Measurements from ENCODE around the gene ST3GAL3. TPM values are rescaled to one million over a fixed set of nuclear protein-coding genes. Genes with fewer than 3 reads are reported as not detected.

ST3GAL3 gene
- total and polyA plus RNA-seq, 12 donors: 14.5 to 39.3 (median 31.7) TPM

- Histone ChIP-seq H3K9me3 (no peaks in the 10 kb centered on the region), H3K4me1 (peaks cover 0 to 16% (median 8%) of the 10 kb centered on the region in 9 donors), H3K36me3 (peaks cover 0 to 100% (median 55%) of the 10 kb centered on the region in 9 donors), H3K27ac (no peak overlapping the region), H3K4me3 (no peak overlapping the region), H3K27me3 (no peaks in the 10 kb centered on the region)
- intact Hi-C loops (cut with DNase I): no loop called here
- ATAC-seq: no peak
- WGBS, 2 donors: 95 to 97% methylated on average over 4 of the region's 4 CpGs
- TF ChIP-seq CTCF (IDR thresholded peaks at IDR 0.05): no peak
- DNase-seq: no peak
Measured at GRCh38 chr1:43683560-43683959, 23.8 kb upstream of the ST3GAL3 start.

GRCh38 chr1:43686801-43687200, 20.5 kb upstream of the ST3GAL3 start:
- 94% methylated on average over 3 of the region's 3 CpGs for WGBS, 2 donors

GRCh38 chr1:43687301-43688108, 19.8 kb upstream of the ST3GAL3 start:
- Histone ChIP-seq H3K36me3 (peaks cover 4 to 100% (median 80%) of the 10 kb centered on the region in 9 donors), H3K4me1 (peaks cover 0 to 21% (median 8%) of the 10 kb centered on the region in 9 donors), H3K27ac (peak overlapping the region in 1 of 10 donors; percentile 36), H3K9me3 (no peaks in the 10 kb centered on the region), H3K4me3 (no peak overlapping the region), H3K27me3 (no peaks in the 10 kb centered on the region)
- no peak for TF ChIP-seq CTCF (IDR thresholded peaks at IDR 0.05)
- 22 to 35% methylated on average over 5 of the region's 5 CpGs for WGBS, 2 donors
- peak in 6 of 8 donors; percentile 34 to 78 (median 50) for ATAC-seq
- intact Hi-C loops (cut with DNase I): no loop called here
- DNase-seq: peak; percentile 17 to 23

More at GRCh38 chr1:43686801-43687200, 20.5 kb upstream of the ST3GAL3 start:
- Histone ChIP-seq H3K4me1 (peaks cover 0 to 21% (median 8%) of the 10 kb centered on the region in 9 donors), H3K27me3 (no peaks in the 10 kb centered on the region), H3K27ac (no peak overlapping the region), H3K4me3 (no peak overlapping the region), H3K9me3 (no peaks in the 10 kb centered on the region), H3K36me3 (peaks cover 4 to 100% (median 76%) of the 10 kb centered on the region in 9 donors)
- intact Hi-C loops (cut with DNase I): no loop called here
- DNase-seq (no peak), ATAC-seq (no peak)
- TF ChIP-seq CTCF (IDR thresholded peaks at IDR 0.05): no peak

- intact Hi-C loops (cut with DNase I): no loop called here
- WGBS, 2 donors: 95 to 100% methylated on average over 2 of the region's 2 CpGs
Measured at GRCh38 chr1:43688109-43688387, 19.3 kb upstream of the ST3GAL3 start.

More at GRCh38 chr1:43688109-43688387, 19.3 kb upstream of the ST3GAL3 start:
- Histone ChIP-seq H3K4me1 (peaks cover 0 to 21% (median 8%) of the 10 kb centered on the region in 9 donors), H3K27me3 (no peaks in the 10 kb centered on the region), H3K36me3 (peaks cover 4 to 100% (median 80%) of the 10 kb centered on the region in 9 donors), H3K27ac (peak overlapping the region in 1 of 10 donors; percentile 36), H3K4me3 (no peak overlapping the region), H3K9me3 (no peaks in the 10 kb centered on the region)
- no peak for DNase-seq
- no peak for TF ChIP-seq CTCF (IDR thresholded peaks at IDR 0.05)
- ATAC-seq: no peak
